Measurements from ENCODE around the gene ELF3. TPM values are rescaled to one million over a fixed set of nuclear protein-coding genes. Genes with fewer than 3 reads are reported as not detected.

The ELF3 gene
- total and polyA plus RNA-seq, 2 of the 8 experiments (the other 6 are each of a cell fraction or from before 2014, with no cell fraction given) = 17.3 to 25.0 TPM

- no peak overlapping the region for H2AK5ac ChIP-seq (ENCODE audit: low read depth, low read length)
- H3K79me1 ChIP-seq (ENCODE audit: low read depth, low read length) = peaks cover 2% of the 10 kb centered on the region; the same call in 1 of the 2 replicates
- H3K23ac ChIP-seq (ENCODE audit: insufficient read length) = no peak overlapping the region
- no peak for FAIRE-seq
- H3K79me2 ChIP-seq (ENCODE audit: control insufficient read depth in 1 of 2, insufficient read depth in 2 of 2, low read length in 2 of 2) = peaks cover 3 to 24% of the 10 kb centered on the region in 2 experiments; a peak in 3 of 4 replicates
- no peaks in the 10 kb centered on the region for H3K9me3 ChIP-seq (ENCODE audit: insufficient read depth in 2 of 2, low read depth in 1 of 2, low read length in 1 of 2)
- 95% methylated on average over 10 of the region's 10 CpGs; no CpG with 5 or more reads in 1 of the 2 experiments for WGBS, 2 experiments (ENCODE audit: extremely low coverage in 1 of 2, insufficient coverage in 1 of 2, insufficient read length in 1 of 2, insufficient replicate concordance in 2 of 2, low coverage in 1 of 2, low lambda C conversion rate in 2 of 2, missing lambda C conversion rate in 1 of 2)
- H3K36me3 ChIP-seq (ENCODE audit: control insufficient read depth in 2 of 4, insufficient read depth in 4 of 4, low read length in 3 of 4) = peaks cover 15 to 34% (median 28%) of the 10 kb centered on the region in 4 experiments
- CTCF ChIA-PET (ENCODE audit: partially characterized antibody) = interaction anchor here (0.7 to 6.6 kb wide), 10 partner anchors 9 to 147 kb away, joined by 3 to 52 read pairs (median 4); no protein-coding TSS in a partner anchor
- H3K27ac ChIP-seq (ENCODE audit: low read depth, low read length) = no peak overlapping the region
- H4K91ac ChIP-seq (replicated peaks; ENCODE audit: insufficient read length, low read length) = no peak overlapping the region
- no peaks in the 10 kb centered on the region for H3K23me2 ChIP-seq (ENCODE audit: low read depth, low read length)
- no peak overlapping the region for H3K9ac ChIP-seq (replicated peaks in 1 of 4; ENCODE audit: extremely low read depth in 1 of 4, low read depth in 3 of 4, low read length in 3 of 4)
- no peaks in the 10 kb centered on the region for H3K27me3 ChIP-seq (replicated peaks in 1 of 4; ENCODE audit: control insufficient read depth in 3 of 4, extremely low read depth in 1 of 4, insufficient read depth in 3 of 4, low read length in 3 of 4)
- H4K5ac ChIP-seq (ENCODE audit: insufficient read length, low read depth, low read length) = no peak overlapping the region
- H2BK5ac ChIP-seq (ENCODE audit: low read depth, low read length) = no peak overlapping the region
- H3K4me1 ChIP-seq (replicated peaks in 1 of 4; ENCODE audit: control insufficient read depth in 3 of 4, insufficient read depth in 4 of 4, low read length in 3 of 4) = no peaks in the 10 kb centered on the region
- no peak overlapping the region for H2AFZ ChIP-seq (ENCODE audit: low read length)
- no peak for DNase-seq (ENCODE audit: low read depth in 1 of 2, low spot score in 2 of 2)
- no peak overlapping the region for H3K18ac ChIP-seq (ENCODE audit: extremely low read depth, low read length)
- no peak overlapping the region for H2BK15ac ChIP-seq (ENCODE audit: low read length)
- no peak overlapping the region for H3K4me3 ChIP-seq (ENCODE audit: extremely low read depth in 1 of 4, insufficient read depth in 2 of 4, low read depth in 3 of 4, low read length in 4 of 4)
- no peak overlapping the region for H2BK20ac ChIP-seq (ENCODE audit: low read length)
- H3K56ac ChIP-seq (replicated peaks; ENCODE audit: insufficient read length, low read depth, low read length) = no peak overlapping the region
- POLR2A ChIA-PET (ENCODE audit: partially characterized antibody) = interaction anchor here (1.5 kb wide), 1 partner anchor 11 kb away, joined by 7 read pairs; no protein-coding TSS in a partner anchor
- no peaks in the 10 kb centered on the region for H4K20me1 ChIP-seq (replicated peaks in 1 of 2; ENCODE audit: control insufficient read depth in 1 of 2, insufficient read depth in 2 of 2, low read length in 2 of 2)
- H3K4ac ChIP-seq (replicated peaks; ENCODE audit: insufficient read length, low read depth, low read length) = no peak overlapping the region
- H3K14ac ChIP-seq (ENCODE audit: insufficient read length) = no peak overlapping the region
- no peak overlapping the region; the same call in 1 of the 2 replicates for H4K8ac ChIP-seq (ENCODE audit: extremely low read depth, insufficient read depth, low read length)
- no peak overlapping the region for H3K4me2 ChIP-seq (ENCODE audit: insufficient read depth in 1 of 2, low read depth in 2 of 2, low read length in 2 of 2)
- no peak overlapping the region for H2BK120ac ChIP-seq (replicated peaks; ENCODE audit: low read depth, low read length)
- H2BK12ac ChIP-seq (ENCODE audit: low read depth, low read length) = no peak overlapping the region
- no peak for TF ChIP-seq SP4 (IDR thresholded peaks at IDR 0.05; ENCODE audit: low read length)
- TF ChIP-seq SRF (IDR thresholded peaks at IDR 0.05; ENCODE audit: low read depth, low read length) = no peak
- TF ChIP-seq CHD2 (IDR thresholded peaks at IDR 0.05; ENCODE audit: low read length) = no peak
- no peak for TF ChIP-seq RXRA (IDR thresholded peaks at IDR 0.05; ENCODE audit: insufficient read depth, low read depth, low read length)
- TF ChIP-seq FOSL1 (IDR thresholded peaks at IDR 0.05; ENCODE audit: insufficient read depth, low read depth, low read length) = no peak
- no peak for TF ChIP-seq CEBPB (IDR thresholded peaks at IDR 0.05; ENCODE audit: low read depth, low read length)
- TF ChIP-seq ASH2L (IDR thresholded peaks at IDR 0.05; ENCODE audit: low read length) = no peak
- TF ChIP-seq TAF7 (optimal IDR thresholded peaks at IDR 0.05; ENCODE audit: borderline replicate concordance, low read depth, low read length) = no peak
- TF ChIP-seq GTF2F1 (IDR thresholded peaks at IDR 0.05; ENCODE audit: borderline replicate concordance, low read depth, low read length) = no peak
- no peak for TF ChIP-seq HDAC2 (IDR thresholded peaks at IDR 0.05; ENCODE audit: borderline replicate concordance in 1 of 2, low read depth in 2 of 2, low read length in 2 of 2)
- no peak for TF ChIP-seq TBP (IDR thresholded peaks at IDR 0.05; ENCODE audit: low read depth, low read length)
- no peak for TF ChIP-seq CREB1 (IDR thresholded peaks at IDR 0.05)
- no peak for TF ChIP-seq BCL11A (IDR thresholded peaks at IDR 0.05; ENCODE audit: low read depth in 2 of 2, low read length in 2 of 2)
- TF ChIP-seq CBX8 (IDR thresholded peaks at IDR 0.05; ENCODE audit: borderline replicate concordance, low read depth, low read length) = no peak
Observed at GRCh38 chr1:201989354-201990128, 20.8 kb upstream of the ELF3 start.
